ENCODE results near the gene COL26A1. TPM values are rescaled to one million over a fixed set of nuclear protein-coding genes. Genes with fewer than 3 reads are reported as not detected.
"Not testable (repeated sequence)": the region's sequence is repeated elsewhere in the genome, so short reads cannot be mapped to it uniquely, and the experiment has no call there.

The COL26A1 gene
- total RNA-seq, 3 donors from 2014 or later (not counting 1 experiment from before 2014, with no cell fraction given): 0.16 TPM; not detected in 2

- H3K4me1 Mint-ChIP-seq: no peaks in the 10 kb centered on the region
- no peaks in the 10 kb centered on the region for H3K27me3 Mint-ChIP-seq (ENCODE audit: low read depth in 2 of 2)
- 76% methylated on average over 10 of the region's 10 CpGs for WGBS (ENCODE audit: insufficient coverage)
- Histone ChIP-seq H3K9me3 (ENCODE audit: control insufficient read depth, insufficient read depth, low read length) (no peaks in the 10 kb centered on the region), H3K36me3 (ENCODE audit: control insufficient read depth, insufficient read depth, low read length) (no peaks in the 10 kb centered on the region), H3K4me3 (ENCODE audit: low read length) (no peak overlapping the region), H3K27me3 (ENCODE audit: control insufficient read depth, insufficient read depth, low read length) (no peaks in the 10 kb centered on the region), H3K4me1 (ENCODE audit: control insufficient read depth, insufficient read depth, low read length) (no peaks in the 10 kb centered on the region), H3K27ac (ENCODE audit: low read length) (no peak overlapping the region)
- H3K9me3 Mint-ChIP-seq: no peaks in the 10 kb centered on the region
- intact Hi-C loops (cut with micrococcal nuclease): no loop called here
- H3K4me3 Mint-ChIP-seq: no peak overlapping the region
- no peak for TF ChIP-seq CTCF (IDR thresholded peaks at IDR 0.05)
- no peak for DNase-seq
- H3K27ac Mint-ChIP-seq: no peak overlapping the region
- ATAC-seq: no peak
- no peaks in the 10 kb centered on the region for H3K36me3 Mint-ChIP-seq
Measured at GRCh38 chr7:101488826-101489572, 126.3 kb downstream of the COL26A1 start.

- H3K27ac Mint-ChIP-seq; H3K4me3 ChIP-seq (ENCODE audit: low read length); H3K4me1 Mint-ChIP-seq; ATAC-seq; H3K36me3 ChIP-seq (ENCODE audit: control insufficient read depth, insufficient read depth, low read length); H3K27me3 Mint-ChIP-seq (ENCODE audit: low read depth in 2 of 2); H3K27ac ChIP-seq (ENCODE audit: low read length); H3K4me1 ChIP-seq (ENCODE audit: control insufficient read depth, insufficient read depth, low read length); DNase-seq; H3K9me3 ChIP-seq (ENCODE audit: control insufficient read depth, insufficient read depth, low read length); H3K9me3 Mint-ChIP-seq; intact Hi-C loops (cut with micrococcal nuclease); H3K36me3 Mint-ChIP-seq; H3K27me3 ChIP-seq (ENCODE audit: control insufficient read depth, insufficient read depth, low read length); H3K4me3 Mint-ChIP-seq: not testable (repeated sequence)
- WGBS (ENCODE audit: insufficient coverage): 82% methylated on average over 8 of the region's 9 CpGs
Measured at GRCh38 chr7:101490439-101490838, 127.8 kb downstream of the COL26A1 start.

- H3K36me3 Mint-ChIP-seq; intact Hi-C loops (cut with micrococcal nuclease): not testable (repeated sequence)
Measured at GRCh38 chr7:101491442-101491841, 128.8 kb downstream of the COL26A1 start.

GRCh38 chr7:101494602-101495329, 132.1 kb downstream of the COL26A1 start:
- H3K4me3 Mint-ChIP-seq: no peak overlapping the region
- Histone ChIP-seq H3K36me3 (ENCODE audit: control insufficient read depth, insufficient read depth, low read length) (no peaks in the 10 kb centered on the region), H3K4me3 (ENCODE audit: low read length) (no peak overlapping the region), H3K9me3 (ENCODE audit: control insufficient read depth, insufficient read depth, low read length) (no peaks in the 10 kb centered on the region), H3K27ac (ENCODE audit: low read length) (no peak overlapping the region), H3K27me3 (ENCODE audit: control insufficient read depth, insufficient read depth, low read length) (no peaks in the 10 kb centered on the region), H3K4me1 (ENCODE audit: control insufficient read depth, insufficient read depth, low read length) (no peaks in the 10 kb centered on the region)
- H3K9me3 Mint-ChIP-seq: no peaks in the 10 kb centered on the region
- intact Hi-C loops (cut with micrococcal nuclease): no loop called here
- no peak for TF ChIP-seq CTCF (IDR thresholded peaks at IDR 0.05)
- ATAC-seq: no peak
- 85% methylated on average over 13 of the region's 15 CpGs for WGBS (ENCODE audit: insufficient coverage)
- H3K27ac Mint-ChIP-seq: no peak overlapping the region
- H3K4me1 Mint-ChIP-seq: no peaks in the 10 kb centered on the region
- no peak for DNase-seq
- H3K36me3 Mint-ChIP-seq: no peaks in the 10 kb centered on the region
- no peaks in the 10 kb centered on the region for H3K27me3 Mint-ChIP-seq (ENCODE audit: low read depth in 2 of 2)

More at GRCh38 chr7:101491442-101491841, 128.8 kb downstream of the COL26A1 start:
- not testable (repeated sequence) for H3K27ac Mint-ChIP-seq; H3K27ac ChIP-seq (ENCODE audit: low read length); H3K36me3 ChIP-seq (ENCODE audit: control insufficient read depth, insufficient read depth, low read length); DNase-seq; H3K4me1 Mint-ChIP-seq; ATAC-seq; H3K9me3 ChIP-seq (ENCODE audit: control insufficient read depth, insufficient read depth, low read length); H3K9me3 Mint-ChIP-seq; H3K27me3 ChIP-seq (ENCODE audit: control insufficient read depth, insufficient read depth, low read length); H3K4me3 ChIP-seq (ENCODE audit: low read length); H3K27me3 Mint-ChIP-seq (ENCODE audit: low read depth in 2 of 2); H3K4me3 Mint-ChIP-seq; H3K4me1 ChIP-seq (ENCODE audit: control insufficient read depth, insufficient read depth, low read length)
- 91% methylated on average over 4 of the region's 4 CpGs for WGBS (ENCODE audit: insufficient coverage)
